AG10803 (cell line): ENCODE data around the gene ATP6V1A.

Experiments
- DNase-seq: peaks from one replicate; pipeline ENCODE4 v3.0.0; 2010; ENCODE audit warnings: low read depth
- H3K4me3 ChIP-seq: 2 replicates; pipeline ENCODE4 v1.5.1; 2011; ENCODE audit warnings: mild to moderate bottlenecking, low read length, control low read depth
- CTCF ChIP-seq: conservative IDR thresholded peaks from 2 replicates; pipeline ENCODE4 v1.5.1; 2011; ENCODE audit warnings: mild to moderate bottlenecking, low read length, control low read depth, inconsistent platforms

ATP6V1A gene

GRCh38 chr3:113758389-113759024 is 11.7 kb downstream of the ATP6V1A start:
- no peak for TF ChIP-seq CTCF
- no peak overlapping the region for H3K4me3 ChIP-seq
- DNase-seq = peak; percentile 74

- DNase-seq = no peak
- no peak overlapping the region for H3K4me3 ChIP-seq
- TF ChIP-seq CTCF = no peak
Observed at GRCh38 chr3:113764698-113765097, 17.9 kb downstream of the ATP6V1A start.

- peak; percentile 62 for DNase-seq
- TF ChIP-seq CTCF = peak; percentile 36
- no peak overlapping the region for H3K4me3 ChIP-seq
Observed at GRCh38 chr3:113769551-113769950, 22.7 kb downstream of the ATP6V1A start.

GRCh38 chr3:113771993-113772392 is 25.2 kb downstream of the ATP6V1A start:
- no peak for TF ChIP-seq CTCF
- H3K4me3 ChIP-seq = no peak overlapping the region
- no peak for DNase-seq

GRCh38 chr3:113773381-113773780 is 26.5 kb downstream of the ATP6V1A start:
- H3K4me3 ChIP-seq = no peak overlapping the region
- no peak for TF ChIP-seq CTCF
- peak; percentile 84 for DNase-seq

- TF ChIP-seq CTCF = no peak
- H3K4me3 ChIP-seq = no peak overlapping the region
- no peak for DNase-seq
Observed at GRCh38 chr3:113775516-113775915, 28.7 kb downstream of the ATP6V1A start.

- no peak for TF ChIP-seq CTCF
- no peak for DNase-seq
- H3K4me3 ChIP-seq = no peak overlapping the region
Observed at GRCh38 chr3:113776564-113776963, 29.7 kb downstream of the ATP6V1A start.
